ENCODE measurements around the gene SLC23A2. TPM values are rescaled to one million over a fixed set of nuclear protein-coding genes. Genes with fewer than 3 reads are reported as not detected.

Gene SLC23A2
- total RNA-seq, 1 experiment from 2014 or later, result 16.3 TPM

GRCh38 chr20:4947817-4948559 is 53.3 kb downstream of the SLC23A2 start:
- DNase-seq (ENCODE audit: low read depth, low spot score) (no peak), ATAC-seq (no peak)
- H3K27ac ChIP-seq (ENCODE audit: low read depth, low read length), result no peak overlapping the region
- ChIA-PET POLR2A (no interaction called here), RAD21 (ENCODE audit: low non-redundant PET in 1 of 2, low total read pairs in 2 of 2, uncharacterized antibody in 2 of 2, unreplicated experiment in 2 of 2) (no interaction called here), CTCF (interaction anchor here (1.3 kb wide), 1 partner anchor 8 kb away, joined by 3 read pairs; no protein-coding TSS in a partner anchor)
- no peaks in the 10 kb centered on the region for H3K9me2 ChIP-seq (ENCODE audit: insufficient read depth)
- H3K4me1 ChIP-seq (ENCODE audit: control insufficient read depth in 1 of 2, insufficient read depth in 2 of 2, low read length in 2 of 2), result peaks cover 0 to 7% of the 10 kb centered on the region in 2 experiments; a peak in 2 of 4 replicates
- H3K4me2 ChIP-seq (ENCODE audit: low read length), result no peak overlapping the region
- TF ChIP-seq SP1 (IDR thresholded peaks at IDR 0.05; ENCODE audit: low read depth) (no peak), REST (IDR thresholded peaks at IDR 0.05; ENCODE audit: low read depth) (no peak), JUND (IDR thresholded peaks at IDR 0.05) (no peak), ELF1 (IDR thresholded peaks at IDR 0.05; ENCODE audit: borderline replicate concordance, low read depth) (no peak)
- H3K79me2 ChIP-seq (ENCODE audit: insufficient read depth, low read length), result peaks cover 3% of the 10 kb centered on the region; the same call in 1 of the 2 replicates
- H3K4me3 ChIP-seq (replicated peaks in 1 of 2; ENCODE audit: low read depth in 1 of 2, low read length in 2 of 2), result no peak overlapping the region
- no peaks in the 10 kb centered on the region for H4K20me1 ChIP-seq (ENCODE audit: insufficient read depth)
- no peak overlapping the region for H3K9ac ChIP-seq (ENCODE audit: low read length)
- no peak overlapping the region for H2AFZ ChIP-seq (ENCODE audit: low read depth, low read length, poor library complexity, severe bottlenecking)
- peaks cover 0 to 5% of the 10 kb centered on the region in 2 experiments; a peak in 2 of 4 replicates for H3K9me3 ChIP-seq (ENCODE audit: control insufficient read depth in 1 of 2, insufficient read depth in 1 of 2, low read depth in 1 of 2, low read length in 2 of 2)
- BruUV-seq (replicated peaks), result no TSS peak
- intact Hi-C loops (cut with micrococcal nuclease), result no loop called here
- peaks cover 0 to 7% of the 10 kb centered on the region in 2 experiments; a peak in 1 of 4 replicates for H3K36me3 ChIP-seq (ENCODE audit: control insufficient read depth in 1 of 2, insufficient read depth in 2 of 2, low read length in 2 of 2)
- H3K27me3 ChIP-seq (ENCODE audit: insufficient read depth, low read length), result no peaks in the 10 kb centered on the region

GRCh38 chr20:4946986-4947385 is 54.3 kb downstream of the SLC23A2 start:
- ChIA-PET RAD21 (ENCODE audit: low non-redundant PET in 1 of 2, low total read pairs in 2 of 2, uncharacterized antibody in 2 of 2, unreplicated experiment in 2 of 2) (no interaction called here), POLR2A (no interaction called here)

More at GRCh38 chr20:4946986-4947385, 54.3 kb downstream of the SLC23A2 start:
- H3K9ac ChIP-seq (ENCODE audit: low read length), result no peak overlapping the region
- ATAC-seq (no peak), DNase-seq (ENCODE audit: low read depth, low spot score) (no peak)
- no peaks in the 10 kb centered on the region for H3K9me2 ChIP-seq (ENCODE audit: insufficient read depth)
- no peak overlapping the region for H3K4me3 ChIP-seq (replicated peaks in 1 of 2; ENCODE audit: low read depth in 1 of 2, low read length in 2 of 2)
- no peak overlapping the region for H3K4me2 ChIP-seq (ENCODE audit: low read length)
- peaks cover 10% of the 10 kb centered on the region; the same call in 1 of the 2 replicates for H3K79me2 ChIP-seq (ENCODE audit: insufficient read depth, low read length)
- peaks cover 0 to under 1% of the 10 kb centered on the region in 2 experiments; a peak in 1 of 4 replicates for H3K36me3 ChIP-seq (ENCODE audit: control insufficient read depth in 1 of 2, insufficient read depth in 2 of 2, low read length in 2 of 2)
- no peak overlapping the region for H2AFZ ChIP-seq (ENCODE audit: low read depth, low read length, poor library complexity, severe bottlenecking)
- intact Hi-C loops (cut with micrococcal nuclease), result no loop called here
- H3K27me3 ChIP-seq (ENCODE audit: insufficient read depth, low read length), result no peaks in the 10 kb centered on the region
- H4K20me1 ChIP-seq (ENCODE audit: insufficient read depth), result no peaks in the 10 kb centered on the region
- no peak for TF ChIP-seq CTCF (IDR thresholded peaks at IDR 0.05 in 2 of 3, conservative IDR thresholded peaks at IDR 0.05 in 1 of 3; ENCODE audit: borderline replicate concordance in 1 of 3, insufficient read depth in 1 of 3, low read depth in 2 of 3, low read length in 2 of 3)
- H3K27ac ChIP-seq (ENCODE audit: low read depth, low read length), result no peak overlapping the region
- CTCF ChIA-PET, result interaction anchor here (1.3 kb wide), 1 partner anchor 9 kb away, joined by 3 read pairs; no protein-coding TSS in a partner anchor
- no TSS peak for BruUV-seq (replicated peaks)
- H3K4me1 ChIP-seq (ENCODE audit: control insufficient read depth in 1 of 2, insufficient read depth in 2 of 2, low read length in 2 of 2), result peaks cover 0 to 7% of the 10 kb centered on the region in 2 experiments; a peak in 2 of 4 replicates
- H3K9me3 ChIP-seq (ENCODE audit: control insufficient read depth in 1 of 2, insufficient read depth in 1 of 2, low read depth in 1 of 2, low read length in 2 of 2), result no peaks in the 10 kb centered on the region
